Limb (tissue), 2 donors: Measurements from ENCODE around the gene JAGN1.
"Not testable (repeated sequence)": the region's sequence is repeated elsewhere in the genome, so short reads cannot be mapped to it uniquely, and the experiment has no call there.

Source experiments
- DNase-seq, 2 donors: peaks; one replicate each; pipeline ENCODE4 v3.0.0-alpha.2; 2016; ENCODE audit errors: extremely low spot score in 2 of 2

JAGN1 gene

DNA sequence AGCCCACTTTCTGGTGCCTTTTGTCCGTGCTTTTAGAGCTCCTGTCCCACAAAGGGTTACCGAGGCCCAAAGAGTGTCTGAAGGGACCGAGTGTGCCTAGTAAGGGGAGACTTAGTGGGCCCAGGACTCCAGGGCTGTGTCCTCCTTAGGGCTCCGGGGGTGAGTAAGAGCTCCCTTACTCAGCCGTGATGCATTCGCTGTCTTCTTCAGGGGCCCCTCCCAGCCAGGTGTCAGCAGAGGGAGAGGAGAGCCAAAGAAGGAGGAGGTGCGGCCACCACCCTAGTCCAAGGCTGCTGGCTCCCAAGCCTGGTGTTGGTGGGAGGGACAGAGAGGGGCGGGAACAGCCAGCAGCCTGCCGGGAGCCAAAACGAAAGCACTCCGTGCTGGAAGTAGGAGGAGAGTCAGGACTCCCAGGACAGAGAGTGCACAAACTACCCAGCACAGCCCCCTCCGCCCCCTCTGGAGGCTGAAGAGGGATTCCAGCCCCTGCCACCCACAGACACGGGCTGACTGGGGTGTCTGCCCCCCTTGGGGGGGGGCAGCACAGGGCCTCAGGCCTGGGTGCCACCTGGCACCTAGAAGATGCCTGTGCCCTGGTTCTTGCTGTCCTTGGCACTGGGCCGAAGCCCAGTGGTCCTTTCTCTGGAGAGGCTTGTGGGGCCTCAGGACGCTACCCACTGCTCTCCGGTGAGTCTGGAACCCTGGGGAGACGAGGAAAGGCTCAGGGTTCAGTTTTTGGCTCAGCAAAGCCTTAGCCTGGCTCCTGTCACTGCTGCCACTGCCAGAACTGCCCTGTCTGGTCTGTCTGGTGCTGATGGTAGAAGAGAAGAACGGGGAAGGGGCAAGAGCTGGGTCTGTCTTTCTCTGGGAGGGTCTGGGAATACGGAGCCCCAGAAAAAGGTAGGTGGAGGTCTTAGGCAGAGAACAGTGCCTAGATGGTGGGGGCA is 26.6 kb downstream of the JAGN1 start, which contains the start of gene IL17RC:
Gene IL17RC, plus strand, starts transcription at position 365 of the 947 bp plus-strand sequence. Its CDS starts 218 bp downstream, at position 583.
- peak; percentile 85 to 89 for DNase-seq

DNA sequence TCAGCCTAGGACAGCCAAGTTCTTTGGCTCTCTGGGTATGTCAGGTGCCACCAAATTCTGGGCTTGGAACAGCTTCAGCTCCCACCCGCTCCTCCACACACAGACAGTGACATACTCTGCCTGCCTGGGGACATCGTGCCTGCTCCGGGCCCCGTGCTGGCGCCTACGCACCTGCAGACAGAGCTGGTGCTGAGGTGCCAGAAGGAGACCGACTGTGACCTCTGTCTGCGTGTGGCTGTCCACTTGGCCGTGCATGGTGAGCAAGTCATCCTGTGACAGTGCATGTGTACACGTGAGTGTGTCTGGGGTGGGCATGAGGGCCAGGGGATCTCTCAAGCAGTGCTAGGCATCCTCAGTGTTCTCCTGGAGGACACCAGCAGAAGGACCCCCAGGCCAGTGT is 27.4 kb downstream of the JAGN1 start:
- DNase-seq, result no peak

DNA sequence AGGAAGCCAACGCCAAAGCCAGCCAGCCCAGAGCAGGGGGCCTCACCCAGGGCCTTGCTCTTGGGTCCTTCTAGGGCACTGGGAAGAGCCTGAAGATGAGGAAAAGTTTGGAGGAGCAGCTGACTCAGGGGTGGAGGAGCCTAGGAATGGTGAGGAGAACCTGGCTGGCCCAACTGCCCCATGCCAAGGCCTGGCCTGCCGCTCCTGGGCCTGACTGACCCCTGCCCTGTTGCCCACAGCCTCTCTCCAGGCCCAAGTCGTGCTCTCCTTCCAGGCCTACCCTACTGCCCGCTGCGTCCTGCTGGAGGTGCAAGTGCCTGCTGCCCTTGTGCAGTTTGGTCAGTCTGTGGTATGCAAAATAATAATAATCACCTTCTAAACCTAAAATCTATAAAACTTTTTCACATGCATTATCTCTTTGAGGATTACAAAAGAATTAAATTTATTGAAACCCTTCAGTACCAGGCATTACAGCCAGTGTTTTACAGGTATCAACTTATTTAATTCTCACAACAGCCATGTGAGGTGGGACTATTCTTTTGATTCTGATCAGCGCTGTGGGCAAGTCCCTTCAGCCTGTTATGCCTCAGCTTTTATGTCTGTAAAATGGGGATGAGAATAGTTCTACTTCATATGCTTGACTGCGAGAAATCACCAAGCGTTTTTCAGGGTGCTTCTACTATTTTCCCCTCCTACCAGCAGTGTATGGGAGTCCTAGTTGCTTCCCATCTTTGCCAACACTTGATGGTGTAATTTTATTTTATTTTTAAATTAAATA is 28.0 kb downstream of the JAGN1 start:
- DNase-seq, result no peak

DNA sequence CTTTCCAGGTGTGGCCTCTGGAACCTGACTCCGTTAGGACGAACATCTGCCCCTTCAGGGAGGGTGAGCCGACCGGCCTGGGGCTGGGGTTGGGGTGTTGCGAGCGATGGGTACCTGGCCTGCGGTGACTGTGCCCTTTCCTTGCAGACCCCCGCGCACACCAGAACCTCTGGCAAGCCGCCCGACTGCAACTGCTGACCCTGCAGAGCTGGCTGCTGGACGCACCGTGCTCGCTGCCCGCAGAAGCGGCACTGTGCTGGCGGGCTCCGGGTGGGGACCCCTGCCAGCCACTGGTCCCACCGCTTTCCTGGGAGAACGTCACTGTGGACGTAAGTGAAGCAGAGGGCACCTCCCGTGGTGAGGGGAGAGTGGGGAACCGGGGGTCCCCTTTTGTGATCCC is 37.7 kb downstream of the JAGN1 start:
- no peak for DNase-seq

DNA sequence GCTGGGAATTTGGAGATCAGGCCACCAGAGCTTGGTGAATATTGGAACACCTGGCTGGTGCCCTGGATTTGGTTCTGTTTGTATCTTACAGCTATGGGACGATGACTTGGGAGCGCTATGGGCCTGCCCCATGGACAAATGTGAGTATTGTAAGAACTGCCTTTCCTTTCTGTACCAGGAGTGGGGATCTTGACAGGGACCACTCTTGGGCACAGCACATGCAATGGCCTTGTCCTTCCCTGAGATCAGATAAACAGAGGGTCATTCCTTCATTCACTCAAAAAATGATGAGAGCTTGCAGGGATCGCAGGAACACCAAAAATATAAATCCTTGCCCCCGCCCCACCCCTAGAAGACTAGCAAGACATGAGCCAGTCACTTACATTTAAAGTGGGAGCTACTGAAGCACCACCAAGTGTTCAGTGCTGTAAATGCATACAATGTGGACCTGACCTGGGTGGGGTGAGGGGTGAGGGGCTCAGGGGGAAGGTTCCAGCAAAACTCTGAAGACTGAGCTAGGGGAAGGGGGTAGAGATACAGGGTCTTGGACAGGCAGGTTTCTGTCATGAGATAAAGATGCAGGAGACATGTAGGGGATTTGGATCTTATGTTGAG is 40.5 kb downstream of the JAGN1 start:
- no peak for DNase-seq

DNA sequence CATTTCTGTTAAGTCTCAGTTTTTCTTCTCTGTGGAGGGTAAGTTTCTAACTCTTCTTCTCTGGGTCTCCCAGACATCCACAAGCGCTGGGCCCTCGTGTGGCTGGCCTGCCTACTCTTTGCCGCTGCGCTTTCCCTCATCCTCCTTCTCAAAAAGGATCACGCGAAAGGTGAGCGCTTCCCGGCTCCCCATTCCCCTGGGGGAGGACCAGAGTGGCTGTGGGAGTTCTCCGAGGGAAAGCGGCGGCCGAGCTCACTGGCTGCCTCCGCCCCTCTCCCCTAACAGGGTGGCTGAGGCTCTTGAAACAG is 42.1 kb downstream of the JAGN1 start:
- no peak for DNase-seq

DNA sequence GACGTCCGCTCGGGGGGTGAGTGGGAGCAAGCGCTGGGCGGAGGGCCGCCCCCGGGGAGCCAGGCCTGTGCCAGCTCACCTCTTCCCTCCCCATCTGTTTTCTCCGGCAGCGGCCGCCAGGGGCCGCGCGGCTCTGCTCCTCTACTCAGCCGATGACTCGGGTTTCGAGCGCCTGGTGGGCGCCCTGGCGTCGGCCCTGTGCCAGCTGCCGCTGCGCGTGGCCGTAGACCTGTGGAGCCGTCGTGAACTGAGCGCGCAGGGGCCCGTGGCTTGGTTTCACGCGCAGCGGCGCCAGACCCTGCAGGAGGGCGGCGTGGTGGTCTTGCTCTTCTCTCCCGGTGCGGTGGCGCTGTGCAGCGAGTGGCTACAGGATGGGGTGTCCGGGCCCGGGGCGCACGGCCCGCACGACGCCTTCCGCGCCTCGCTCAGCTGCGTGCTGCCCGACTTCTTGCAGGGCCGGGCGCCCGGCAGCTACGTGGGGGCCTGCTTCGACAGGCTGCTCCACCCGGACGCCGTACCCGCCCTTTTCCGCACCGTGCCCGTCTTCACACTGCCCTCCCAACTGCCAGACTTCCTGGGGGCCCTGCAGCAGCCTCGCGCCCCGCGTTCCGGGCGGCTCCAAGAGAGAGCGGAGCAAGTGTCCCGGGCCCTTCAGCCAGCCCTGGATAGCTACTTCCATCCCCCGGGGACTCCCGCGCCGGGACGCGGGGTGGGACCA is 42.6 kb downstream of the JAGN1 start:
- peak; percentile 83 to 85 for DNase-seq

DNA sequence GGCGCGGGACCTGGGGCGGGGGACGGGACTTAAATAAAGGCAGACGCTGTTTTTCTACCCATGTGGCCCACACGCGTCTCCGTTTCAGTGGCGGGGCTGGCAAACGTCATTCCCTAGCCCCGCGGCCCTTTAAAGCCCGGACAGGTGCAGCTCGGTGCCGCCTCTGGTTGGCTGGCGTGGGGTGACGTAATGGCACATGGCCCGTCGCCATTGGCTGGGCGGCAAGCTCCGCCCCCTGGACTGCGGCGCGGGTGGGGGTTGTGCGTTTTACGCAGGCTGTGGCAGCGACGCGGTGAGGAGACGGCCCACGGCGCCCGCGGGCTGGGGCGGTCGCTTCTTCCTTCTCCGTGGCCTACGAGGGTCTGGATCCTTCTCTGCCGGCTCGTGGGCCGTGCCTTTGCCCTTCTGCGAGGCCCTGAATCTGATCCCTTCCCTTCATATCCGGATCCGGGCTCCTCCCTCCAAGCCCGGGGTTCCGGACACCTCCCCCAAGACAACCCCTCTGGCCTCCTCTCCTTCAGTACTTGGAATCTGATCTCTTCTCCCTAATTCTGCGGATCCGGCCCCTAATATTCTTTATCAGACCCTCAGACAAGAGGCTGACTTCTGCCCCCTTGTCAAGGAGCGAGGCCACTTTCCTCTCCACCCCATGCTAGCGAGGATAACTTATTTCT is 43.3 kb downstream of the JAGN1 start, which contains the start of gene CRELD1:
Gene CRELD1, plus strand, starts transcription at position 274 of the 674 bp plus-strand sequence. CDS start 605 bp downstream, outside the sequence.
- peak; percentile 95 to 98 for DNase-seq

DNA sequence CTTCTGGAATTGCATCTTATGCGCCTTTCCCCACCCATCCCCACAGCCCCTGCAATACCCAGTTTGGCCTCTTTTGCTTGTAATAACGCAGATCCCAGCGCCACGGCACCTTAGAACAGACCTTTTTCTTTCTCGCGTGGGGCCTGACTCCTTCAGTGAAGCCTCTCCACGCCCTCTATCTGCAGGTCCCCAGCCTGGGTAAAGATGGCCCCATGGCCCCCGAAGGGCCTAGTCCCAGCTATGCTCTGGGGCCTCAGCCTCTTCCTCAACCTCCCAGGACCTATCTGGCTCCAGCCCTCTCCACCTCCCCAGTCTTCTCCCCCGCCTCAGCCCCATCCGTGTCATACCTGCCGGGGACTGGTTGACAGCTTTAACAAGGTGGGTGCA is 43.8 kb downstream of the JAGN1 start:
- DNase-seq, result no peak

DNA sequence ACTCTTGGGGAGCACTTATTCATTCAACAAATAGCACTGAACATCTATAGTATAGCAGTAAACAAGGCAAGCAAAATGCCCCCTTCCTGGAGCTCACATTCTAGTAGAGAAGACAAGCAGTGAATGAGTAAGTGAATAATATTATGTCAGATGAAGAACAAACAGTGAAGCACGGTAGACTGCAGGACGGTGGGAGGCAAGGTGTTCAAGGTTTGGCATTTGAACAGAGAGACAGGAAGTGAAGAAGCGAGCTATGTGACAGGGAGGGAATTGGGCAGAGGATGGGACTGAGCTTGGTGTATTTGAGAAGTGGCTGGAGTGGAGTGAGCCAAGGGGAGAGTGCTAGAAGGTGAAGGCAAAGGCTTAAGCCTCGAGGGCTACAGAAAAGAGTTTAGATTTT is 44.6 kb downstream of the JAGN1 start:
- DNase-seq, result no peak

DNA sequence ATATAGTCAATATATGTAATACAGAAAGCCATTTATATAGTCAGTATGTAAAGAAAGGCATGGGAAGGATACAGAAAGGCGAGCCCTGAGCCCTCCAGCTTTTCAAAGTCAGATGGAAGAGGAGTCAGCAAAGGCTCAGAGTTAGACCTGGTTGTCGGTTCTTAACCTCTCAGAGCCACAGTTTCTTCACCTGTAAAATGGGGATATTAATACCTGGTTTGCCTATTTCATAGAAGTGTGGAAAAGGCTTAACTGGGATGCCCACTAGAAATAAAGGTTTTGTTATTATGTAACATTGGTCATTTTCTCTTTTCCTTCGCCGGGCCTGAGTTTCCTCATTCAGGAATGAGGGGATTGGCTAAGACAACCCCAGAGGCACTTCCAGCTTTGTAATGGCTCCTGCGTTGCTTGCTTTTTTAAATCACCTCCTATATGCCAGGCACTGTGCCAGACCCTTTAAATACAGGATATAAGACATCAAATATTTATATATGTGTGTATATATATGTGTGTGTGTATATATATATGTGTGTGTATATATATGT is 45.6 kb downstream of the JAGN1 start:
- no peak for DNase-seq

DNA sequence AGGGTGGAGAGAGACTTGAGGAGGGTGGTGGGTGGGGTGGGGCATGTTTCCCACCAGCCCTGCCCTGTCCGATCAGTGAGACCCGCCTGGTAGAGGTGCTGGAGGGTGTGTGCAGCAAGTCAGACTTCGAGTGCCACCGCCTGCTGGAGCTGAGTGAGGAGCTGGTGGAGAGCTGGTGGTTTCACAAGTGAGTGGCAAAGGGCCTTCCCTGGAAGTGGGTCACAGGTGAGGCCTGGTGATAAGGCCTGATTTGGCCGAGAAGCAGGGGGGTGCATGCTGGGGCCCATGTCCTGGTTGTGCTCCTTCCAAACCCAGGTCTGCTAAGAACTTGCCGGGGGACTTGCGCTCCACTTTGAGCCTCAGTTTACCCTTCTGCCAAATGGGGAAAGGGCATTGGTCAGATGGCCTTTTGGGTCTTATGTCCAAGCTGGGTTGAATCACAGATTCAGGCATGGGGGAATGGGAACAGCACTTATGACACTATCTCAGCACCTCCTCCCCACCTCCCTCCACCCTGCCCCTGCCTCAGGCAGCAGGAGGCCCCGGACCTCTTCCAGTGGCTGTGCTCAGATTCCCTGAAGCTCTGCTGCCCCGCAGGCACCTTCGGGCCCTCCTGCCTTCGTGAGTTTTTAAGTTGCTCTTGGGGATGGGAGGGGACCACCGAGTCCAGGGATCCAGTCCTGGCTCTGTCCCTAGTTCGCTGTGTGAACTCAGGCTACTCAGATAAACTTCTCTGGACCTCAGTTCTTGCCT is 47.3 kb downstream of the JAGN1 start:
- DNase-seq, result no peak

DNA sequence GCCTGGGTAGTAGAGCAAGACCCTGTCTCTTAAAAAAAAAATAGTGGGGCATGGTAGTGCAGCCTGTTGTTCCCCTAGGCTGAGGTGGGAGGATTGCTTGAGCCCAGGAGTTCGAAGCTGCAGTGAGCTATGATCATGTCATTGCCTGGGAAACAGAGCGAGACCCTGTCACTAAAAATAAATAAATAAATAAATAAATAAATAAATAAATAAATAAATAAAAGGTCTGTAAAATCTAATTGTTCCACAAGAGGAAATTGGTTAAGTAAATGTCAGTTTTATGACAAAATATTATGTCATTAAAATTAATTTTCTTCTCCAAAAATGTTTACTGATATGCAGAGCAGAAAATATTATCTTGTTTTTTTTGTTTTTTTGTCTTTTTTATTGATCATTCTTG is 48.6 kb downstream of the JAGN1 start:
- no peak for DNase-seq

DNA sequence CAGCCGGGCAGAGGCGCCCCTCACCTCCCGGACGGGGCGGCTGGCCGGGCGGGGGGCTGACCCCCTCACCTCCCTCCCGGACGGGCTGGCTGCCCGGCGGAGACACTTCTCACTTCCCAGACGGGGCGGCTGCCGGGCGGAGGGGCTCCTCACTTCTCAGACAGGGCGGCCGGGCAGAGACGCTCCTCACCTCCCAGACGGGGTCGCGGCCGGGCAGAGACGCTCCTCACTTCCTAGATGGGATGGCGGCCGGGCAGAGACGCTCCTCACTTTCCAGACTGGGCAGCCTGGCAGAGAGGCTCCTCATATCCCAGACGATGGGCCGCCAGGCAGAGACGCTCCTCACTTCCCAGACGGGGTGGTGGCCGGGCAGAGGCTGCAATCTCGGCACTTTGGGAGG is 49.5 kb downstream of the JAGN1 start:
- DNase-seq, result not testable (repeated sequence)

DNA sequence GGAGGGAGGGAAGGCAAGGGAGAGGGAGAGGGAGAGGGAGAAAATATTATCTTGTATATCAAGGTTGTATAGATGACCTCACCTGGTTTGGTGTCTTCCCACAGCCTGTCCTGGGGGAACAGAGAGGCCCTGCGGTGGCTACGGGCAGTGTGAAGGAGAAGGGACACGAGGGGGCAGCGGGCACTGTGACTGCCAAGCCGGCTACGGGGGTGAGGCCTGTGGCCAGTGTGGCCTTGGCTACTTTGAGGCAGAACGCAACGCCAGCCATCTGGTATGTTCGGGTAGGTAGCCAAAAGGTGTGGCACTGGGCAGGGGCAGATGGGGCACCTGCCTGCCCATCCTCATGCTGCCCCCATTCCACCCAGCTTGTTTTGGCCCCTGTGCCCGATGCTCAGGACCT is 50.3 kb downstream of the JAGN1 start:
- no peak for DNase-seq

DNA sequence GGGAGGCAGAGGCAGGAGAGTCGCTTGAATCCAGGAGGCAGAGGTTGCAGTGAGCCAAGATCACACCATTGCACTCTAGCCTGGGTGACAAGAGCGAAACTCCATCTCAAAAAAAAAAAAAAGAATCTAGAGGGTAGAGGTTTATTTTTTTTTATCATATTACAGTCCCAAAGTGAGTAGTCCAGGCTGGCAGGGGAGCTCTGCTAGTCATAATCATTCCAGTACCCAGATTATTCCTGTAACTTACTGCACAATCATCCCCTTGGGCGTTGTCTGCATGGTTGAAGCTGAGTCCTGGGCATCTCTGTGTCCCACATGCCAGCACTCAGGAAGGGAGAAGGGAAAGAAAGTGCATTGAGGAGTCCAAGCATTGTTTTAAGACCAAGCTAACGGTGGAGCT is 51.8 kb downstream of the JAGN1 start:
- no peak for DNase-seq

DNA sequence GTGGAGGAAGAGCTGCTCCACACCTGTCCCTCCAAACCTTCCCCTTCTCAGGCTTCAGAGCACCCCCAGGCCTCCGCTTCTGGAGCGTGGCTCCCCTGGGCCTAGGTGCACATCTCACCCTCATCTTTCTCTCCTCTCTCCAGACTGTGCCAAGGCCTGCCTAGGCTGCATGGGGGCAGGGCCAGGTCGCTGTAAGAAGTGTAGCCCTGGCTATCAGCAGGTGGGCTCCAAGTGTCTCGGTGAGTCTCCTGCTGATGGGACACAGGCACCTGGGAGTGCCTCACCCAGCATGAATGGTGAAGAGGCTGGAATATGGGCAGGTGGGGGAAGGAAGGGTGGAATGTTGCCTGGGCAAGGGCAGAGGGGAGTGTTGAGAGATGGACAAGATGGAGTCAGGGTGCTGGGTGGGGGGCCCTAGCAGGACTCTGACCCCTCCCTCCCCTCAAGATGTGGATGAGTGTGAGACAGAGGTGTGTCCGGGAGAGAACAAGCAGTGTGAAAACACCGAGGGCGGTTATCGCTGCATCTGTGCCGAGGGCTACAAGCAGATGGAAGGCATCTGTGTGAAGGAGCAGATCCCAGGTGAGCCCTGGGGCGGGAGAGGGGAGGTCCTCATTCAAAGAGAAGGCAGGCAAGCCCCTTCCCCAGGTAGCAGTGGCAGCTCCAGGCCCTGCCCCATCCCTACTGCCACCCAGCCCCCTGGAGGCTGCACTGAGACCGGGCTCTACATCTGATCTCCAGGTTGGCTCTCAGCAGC is 52.7 kb downstream of the JAGN1 start:
- DNase-seq, result no peak
